ENCODE data around the gene CPNE4. TPM values are rescaled to one million over a fixed set of nuclear protein-coding genes. Genes with fewer than 3 reads are reported as not detected.
"Not testable (repeated sequence)": the region's sequence is repeated elsewhere in the genome, so short reads cannot be mapped to it uniquely, and the experiment has no call there.

Gene CPNE4
- total RNA-seq, 1 experiment from 2014 or later, result not detected

DNA sequence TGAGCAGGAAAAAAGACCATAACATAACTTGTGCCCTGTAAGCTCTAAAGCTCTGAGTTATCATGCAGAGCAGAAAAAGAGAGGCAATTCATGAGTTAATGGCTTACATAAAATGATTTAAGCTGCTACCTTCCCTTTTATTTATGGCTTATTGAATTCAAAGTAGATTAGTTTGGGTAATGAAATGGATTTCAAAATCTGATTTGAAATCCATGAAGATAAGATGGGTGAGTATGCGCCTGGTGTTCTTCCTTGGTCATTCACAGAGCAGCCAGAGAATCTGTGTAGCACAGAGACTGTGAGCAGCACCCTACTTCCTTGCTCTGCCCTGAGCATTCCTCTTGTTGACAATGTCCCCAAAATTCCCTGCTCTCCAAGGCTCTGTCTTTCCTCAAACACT, 495.8 kb downstream of the CPNE4 start:
- DNase-seq (ENCODE audit: low read depth), result no peak

DNA sequence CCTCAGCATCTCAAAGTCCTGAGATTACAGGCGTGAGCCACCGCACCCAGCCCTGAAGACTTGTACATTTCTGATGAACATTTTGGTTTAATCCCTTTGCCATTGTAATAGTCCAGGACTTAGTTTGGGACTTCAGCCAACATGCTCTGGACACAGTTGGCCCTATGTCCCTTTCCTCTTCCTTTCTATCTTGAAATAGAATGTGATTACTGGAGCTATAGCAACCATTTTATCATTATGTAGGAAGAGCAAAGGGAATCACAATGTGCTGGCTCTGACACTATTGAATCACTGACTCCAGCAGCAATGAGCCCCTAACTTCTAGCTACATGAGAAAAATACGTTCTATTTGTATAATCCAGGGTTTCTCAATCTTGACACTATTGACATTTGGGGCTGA, 497.3 kb downstream of the CPNE4 start:
- DNase-seq (ENCODE audit: low read depth), result no peak

DNA sequence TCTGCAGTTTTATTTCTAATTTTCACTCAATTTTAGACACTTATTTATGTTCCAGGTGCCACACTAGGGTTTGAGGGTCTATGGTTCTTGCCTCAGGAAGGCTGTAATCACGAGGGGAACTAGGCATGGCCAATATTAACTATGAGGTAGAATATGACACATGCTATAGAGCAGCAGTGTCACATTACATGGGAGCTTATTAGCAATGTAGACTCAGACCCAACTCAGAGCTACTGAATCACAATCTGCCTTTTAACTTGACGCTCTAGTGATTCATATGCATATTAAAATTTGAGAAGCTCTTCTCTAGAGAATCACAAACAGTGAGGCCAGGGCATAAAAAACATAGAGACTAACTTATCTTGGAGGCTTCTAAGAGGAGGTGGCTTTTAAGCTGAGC, 499.2 kb downstream of the CPNE4 start:
- peak; percentile 58 for DNase-seq (ENCODE audit: low read depth)

DNA sequence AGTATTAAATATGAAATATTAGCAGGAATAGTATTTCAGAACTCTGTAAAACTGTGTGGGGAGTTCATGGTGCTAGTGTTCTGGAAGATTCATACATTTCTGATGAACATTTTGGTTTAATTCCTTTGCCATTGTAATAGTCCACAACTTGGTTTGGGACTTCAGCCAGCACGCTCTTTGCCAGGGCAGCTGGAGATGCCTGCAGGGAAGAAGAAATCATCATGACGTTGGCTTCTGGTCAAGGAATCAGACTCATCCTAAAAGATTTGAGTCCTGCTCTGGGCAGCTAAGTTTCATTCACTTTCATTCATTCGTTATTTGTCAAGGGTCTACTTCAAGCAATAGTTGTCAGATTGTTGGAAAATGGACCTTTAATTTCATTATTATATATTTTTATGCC, 499.7 kb downstream of the CPNE4 start:
- DNase-seq (ENCODE audit: low read depth), result peak; percentile 48

DNA sequence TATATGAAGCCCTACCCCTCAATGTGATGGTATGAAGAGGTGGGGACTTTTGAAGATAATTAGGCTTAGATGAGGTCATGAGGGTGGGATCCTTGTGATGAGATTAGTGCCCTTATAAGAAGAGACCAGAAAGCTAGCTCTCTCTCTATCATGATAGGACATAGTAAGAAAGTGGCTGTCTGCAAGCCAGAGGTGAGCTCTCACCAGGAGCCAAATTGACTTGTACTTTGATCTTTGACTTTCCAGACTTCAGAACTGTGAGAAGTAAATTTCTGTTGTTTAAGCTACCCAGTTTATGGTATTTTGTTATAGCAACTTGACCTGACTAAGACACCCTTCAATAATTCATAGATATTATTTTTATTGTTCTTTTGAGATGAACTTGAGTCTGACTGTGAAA, 502.2 kb downstream of the CPNE4 start:
- DNase-seq (ENCODE audit: low read depth), result no peak

DNA sequence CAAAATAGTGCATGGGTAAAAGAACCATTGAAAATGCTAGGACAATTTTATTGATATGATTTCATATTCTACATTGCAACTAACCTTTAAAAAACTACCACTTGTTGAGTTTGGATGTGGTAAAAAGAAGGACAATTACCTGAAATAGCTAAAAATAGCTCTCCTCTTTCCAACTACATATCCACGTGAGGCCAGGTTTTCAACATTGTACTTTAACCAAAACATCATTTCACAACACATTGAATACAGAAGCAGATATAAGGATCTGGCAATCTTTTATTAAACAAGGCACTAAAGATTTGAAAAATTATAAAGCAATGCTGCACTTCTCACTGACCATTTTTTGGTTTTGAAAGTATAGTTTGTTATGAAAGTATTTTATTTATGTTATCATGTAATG, 504.0 kb downstream of the CPNE4 start:
- DNase-seq (ENCODE audit: low read depth), result no peak

DNA sequence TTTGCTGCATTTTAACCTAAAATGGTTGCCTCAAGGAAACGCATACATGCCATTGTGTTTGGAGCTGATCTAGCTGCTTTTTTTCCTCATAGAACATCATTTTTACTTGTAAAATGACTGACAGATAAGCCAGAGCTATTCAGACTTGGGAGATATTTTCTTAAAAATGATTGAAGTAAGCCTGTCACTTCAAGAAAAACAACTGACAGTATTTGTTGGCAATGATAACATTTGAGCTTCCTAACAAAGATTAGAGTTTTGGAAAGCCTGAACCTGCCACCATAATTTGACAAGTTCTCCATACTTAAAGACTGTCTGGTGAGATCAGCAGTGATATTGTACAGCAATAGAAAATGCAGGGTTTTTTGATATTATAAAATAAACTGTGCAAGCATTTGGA, 504.4 kb downstream of the CPNE4 start:
- DNase-seq (ENCODE audit: low read depth), result no peak

DNA sequence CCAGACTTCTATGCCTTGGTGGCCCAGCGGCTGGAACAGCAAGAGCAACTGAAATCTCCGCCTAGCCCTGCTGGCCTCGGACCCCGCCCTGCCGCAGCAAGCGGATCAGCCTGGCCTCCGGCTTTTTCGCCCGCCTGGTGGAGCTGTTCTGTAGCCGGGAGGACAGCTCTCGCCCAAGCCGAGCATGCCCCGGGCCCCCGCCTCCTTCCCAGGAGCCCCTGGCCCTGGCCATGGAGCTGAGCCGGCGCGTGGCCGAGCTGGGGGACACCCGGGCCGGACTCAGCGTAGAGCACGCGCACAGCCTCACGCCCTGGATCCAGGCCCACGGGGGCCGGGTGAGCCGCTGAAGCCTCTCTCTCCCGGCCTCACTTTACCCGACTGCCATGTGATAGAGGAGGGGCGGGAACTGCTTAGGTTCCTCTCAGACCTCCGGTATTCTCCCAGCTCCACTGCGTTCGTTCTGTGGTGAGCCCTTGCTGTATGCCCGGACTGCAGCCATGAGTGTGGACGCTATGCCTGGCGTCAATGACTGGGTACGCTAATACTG, 507.9 kb downstream of the CPNE4 start:
- peak; percentile 79 for DNase-seq (ENCODE audit: low read depth)

DNA sequence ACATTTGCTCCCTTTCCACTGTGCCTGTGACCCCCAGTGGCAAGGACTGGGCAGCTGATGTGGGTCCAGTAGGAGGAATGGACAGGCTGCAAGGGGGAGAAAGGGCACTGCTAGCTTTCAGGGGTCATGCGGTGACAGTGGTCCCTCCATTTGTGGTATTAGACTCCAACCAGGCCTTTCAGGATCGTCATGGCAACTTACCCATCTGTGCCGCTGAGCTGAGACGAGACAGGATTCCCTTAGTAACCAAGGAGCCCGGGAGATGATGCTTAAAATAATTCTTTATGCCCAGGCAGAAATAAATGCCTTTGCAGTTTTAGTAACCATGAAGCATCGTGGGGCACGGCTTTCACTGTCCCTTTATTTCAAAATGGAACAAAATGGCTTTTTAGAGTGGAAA, 516.1 kb downstream of the CPNE4 start:
- no peak for DNase-seq (ENCODE audit: low read depth)

DNA sequence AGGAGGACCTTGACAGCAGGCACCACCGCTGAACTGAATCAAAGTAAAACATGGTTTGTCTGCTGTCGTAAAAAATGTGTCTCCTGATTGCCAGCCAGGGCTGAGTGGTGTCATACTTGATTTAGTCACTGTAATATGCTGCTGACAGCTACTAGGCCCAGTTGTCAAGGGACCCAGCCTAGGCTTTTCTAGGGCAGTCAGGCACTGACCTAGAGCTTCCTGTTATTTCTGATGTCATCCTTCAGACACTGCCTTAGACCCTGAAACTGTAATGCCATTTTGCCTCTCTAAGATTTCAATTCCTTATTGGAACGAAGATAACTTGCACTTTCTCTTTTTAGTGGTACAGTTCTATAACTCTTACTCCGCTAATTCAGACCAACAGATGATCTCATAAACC, 529.4 kb downstream of the CPNE4 start:
- DNase-seq (ENCODE audit: low read depth), result no peak

DNA sequence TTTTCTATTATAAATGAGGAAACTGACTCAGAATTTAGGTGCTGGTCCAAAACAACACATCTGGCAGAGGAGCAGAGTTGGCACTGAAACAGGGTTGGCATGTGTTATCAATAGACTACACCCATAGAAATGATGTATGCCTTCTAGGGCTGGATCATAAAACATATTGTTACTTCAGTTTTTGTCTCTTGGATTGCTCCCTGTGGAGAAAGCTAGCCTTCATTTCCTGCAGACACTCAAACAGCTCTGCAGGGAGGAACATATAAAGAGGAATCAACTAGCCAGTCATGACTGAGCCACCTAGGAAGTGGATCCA, 531.5 kb downstream of the CPNE4 start:
- DNase-seq (ENCODE audit: low read depth), result no peak

DNA sequence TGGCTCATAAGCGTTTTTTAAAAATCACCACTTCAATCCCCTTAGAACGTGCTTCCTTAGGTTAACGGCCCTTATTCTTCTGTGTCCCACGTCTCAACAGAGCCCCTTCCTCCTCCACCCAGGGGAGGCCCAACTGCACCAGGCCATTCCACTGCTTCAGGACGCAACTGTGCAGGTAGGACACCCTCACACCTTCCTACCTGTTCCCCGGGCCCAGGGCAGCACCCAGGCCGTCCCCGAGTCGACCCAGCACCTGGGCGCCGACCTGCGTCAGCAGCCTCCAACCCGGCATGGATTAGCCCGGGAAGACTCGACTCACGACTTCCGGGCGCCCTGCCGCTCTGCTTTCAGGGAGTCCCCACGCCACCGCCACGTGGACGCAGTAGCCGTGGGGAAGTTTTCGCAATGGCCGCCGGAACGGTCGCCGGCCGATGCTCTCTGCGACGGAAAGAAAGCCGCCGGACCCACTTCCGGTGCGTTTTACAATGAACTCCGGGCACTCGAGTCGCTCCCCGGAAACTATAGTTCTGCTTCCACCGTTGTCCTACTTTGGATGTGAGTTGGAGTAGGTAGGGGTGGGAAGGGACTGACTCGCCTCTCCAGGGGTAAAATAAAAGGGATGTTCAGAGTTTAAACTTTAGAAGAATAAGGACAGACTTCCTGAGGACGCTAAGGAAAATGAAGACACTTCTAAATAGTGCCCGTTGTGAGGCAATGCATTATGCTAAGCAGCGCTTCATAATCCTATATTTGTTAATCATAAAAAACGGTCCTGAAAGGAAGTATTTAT, 532.1 kb downstream of the CPNE4 start, which contains the start of gene MRPL3:
Gene MRPL3, minus strand, starts transcription at position 442 of the 790 bp plus-strand sequence. Its CDS starts 150 bp downstream, at position 292.
- peak; percentile 91 for DNase-seq (ENCODE audit: low read depth)

DNA sequence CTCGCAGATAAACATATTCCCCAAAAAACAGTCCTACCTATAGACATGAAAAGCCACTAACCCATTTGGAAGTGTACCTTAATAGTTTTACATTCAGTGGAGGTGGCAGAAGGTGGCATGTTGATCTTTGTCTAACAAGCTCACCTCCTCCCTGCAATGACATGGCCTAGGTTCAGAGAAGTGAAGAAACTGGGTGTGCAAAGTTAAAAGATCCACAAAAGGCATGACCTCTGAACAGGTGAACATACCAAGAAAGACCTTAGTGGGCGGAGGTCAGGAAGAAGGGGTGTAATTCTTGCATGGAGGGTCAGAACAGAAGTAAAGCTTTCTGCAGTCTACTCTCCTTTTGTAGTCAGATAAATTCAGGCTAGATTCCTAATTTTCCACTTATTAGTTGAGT, 532.9 kb downstream of the CPNE4 start:
- DNase-seq (ENCODE audit: low read depth), result no peak

DNA sequence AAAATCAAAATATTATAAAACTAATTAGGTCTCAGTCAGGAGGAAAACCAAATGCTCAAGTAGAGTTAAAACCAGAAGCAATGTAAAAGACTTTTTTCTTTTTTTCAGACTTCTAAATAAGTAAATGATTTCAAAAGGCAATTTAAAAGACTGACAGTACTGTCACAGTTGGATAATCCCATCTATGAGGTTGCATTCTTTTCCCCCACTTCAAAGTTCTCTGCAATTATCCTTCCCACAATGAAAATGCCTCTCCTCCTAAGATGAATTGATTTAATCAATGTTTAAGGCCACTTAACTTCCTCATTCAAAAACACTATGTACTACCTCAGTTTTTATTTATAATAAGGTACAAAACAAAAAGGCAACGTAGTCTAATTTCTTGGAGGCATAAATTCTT, 540.1 kb downstream of the CPNE4 start:
- no peak for DNase-seq (ENCODE audit: low read depth)

DNA sequence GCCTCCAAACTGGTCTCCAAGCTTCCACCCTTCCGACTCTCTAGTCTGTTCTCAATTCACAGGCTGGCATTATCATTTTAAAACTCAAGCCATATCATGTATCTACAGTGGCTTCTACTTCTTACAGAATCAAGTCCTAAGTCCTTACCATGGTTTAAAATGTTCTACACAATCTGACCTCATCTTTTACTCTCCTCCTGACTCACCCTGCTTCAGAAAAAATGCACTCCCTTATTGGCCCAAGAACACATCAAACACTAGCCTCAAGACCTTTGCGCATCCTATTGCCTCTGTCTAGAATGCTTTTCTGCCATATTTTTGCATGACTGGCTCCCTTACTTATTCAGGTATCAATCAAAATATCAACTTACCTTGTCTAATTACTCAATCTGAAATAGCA, 543.0 kb downstream of the CPNE4 start:
- DNase-seq (ENCODE audit: low read depth), result no peak

DNA sequence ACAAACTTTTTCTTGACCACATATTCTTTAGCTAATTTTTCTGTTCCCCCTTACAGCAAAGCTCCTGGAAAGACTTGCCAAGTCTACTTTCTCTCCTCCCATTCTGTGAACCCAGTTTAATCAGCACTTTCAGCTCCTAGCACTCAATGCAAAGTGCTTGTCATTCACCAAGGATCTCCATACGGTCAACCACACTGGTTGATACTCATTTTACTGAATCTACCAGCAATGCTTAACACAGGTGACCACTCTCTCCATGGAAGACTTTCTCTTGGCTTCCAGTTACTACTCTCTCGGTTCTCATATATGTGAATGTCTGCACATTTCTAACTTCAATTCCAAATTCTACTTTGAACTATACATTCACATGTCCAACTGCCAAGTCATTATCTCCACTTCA, 543.7 kb downstream of the CPNE4 start:
- DNase-seq (ENCODE audit: low read depth), result no peak

DNA sequence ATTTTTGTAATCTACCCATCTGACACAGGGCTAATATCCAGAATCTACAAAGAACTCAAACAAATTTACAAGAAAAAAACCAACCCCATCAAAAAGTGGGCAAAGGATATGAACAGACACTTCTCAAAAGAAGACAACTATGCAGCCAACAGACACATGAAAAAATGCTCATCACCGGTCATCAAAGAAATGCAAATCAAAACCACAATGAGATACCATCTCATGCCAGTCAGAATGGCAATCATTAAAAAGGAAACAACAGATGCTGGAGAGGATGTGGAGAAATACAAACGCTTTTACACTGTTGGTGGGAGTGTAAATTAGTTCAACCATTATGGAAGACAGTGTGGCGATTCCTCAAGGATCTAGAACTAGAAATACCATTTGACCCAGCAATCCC, 548.3 kb downstream of the CPNE4 start:
- DNase-seq (ENCODE audit: low read depth), result not testable (repeated sequence)

DNA sequence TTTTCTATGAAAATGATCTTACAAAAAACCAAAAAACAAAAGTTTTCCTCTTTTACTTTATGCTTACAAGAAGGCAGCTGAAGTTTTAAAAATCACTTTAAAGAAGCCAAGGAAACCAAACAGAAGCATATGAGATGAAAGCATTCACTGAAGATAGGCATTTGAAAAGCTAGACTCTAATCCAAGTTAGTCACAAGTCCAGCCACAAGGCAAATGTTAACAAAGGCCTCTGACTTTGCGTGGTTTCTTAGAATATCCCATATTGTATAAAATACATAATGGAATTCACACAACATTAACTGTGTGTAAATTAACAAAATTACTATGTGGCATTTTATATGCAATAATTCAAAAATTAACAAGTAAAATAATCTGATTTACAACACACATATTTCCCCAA, 549.7 kb downstream of the CPNE4 start:
- no peak for DNase-seq (ENCODE audit: low read depth)

DNA sequence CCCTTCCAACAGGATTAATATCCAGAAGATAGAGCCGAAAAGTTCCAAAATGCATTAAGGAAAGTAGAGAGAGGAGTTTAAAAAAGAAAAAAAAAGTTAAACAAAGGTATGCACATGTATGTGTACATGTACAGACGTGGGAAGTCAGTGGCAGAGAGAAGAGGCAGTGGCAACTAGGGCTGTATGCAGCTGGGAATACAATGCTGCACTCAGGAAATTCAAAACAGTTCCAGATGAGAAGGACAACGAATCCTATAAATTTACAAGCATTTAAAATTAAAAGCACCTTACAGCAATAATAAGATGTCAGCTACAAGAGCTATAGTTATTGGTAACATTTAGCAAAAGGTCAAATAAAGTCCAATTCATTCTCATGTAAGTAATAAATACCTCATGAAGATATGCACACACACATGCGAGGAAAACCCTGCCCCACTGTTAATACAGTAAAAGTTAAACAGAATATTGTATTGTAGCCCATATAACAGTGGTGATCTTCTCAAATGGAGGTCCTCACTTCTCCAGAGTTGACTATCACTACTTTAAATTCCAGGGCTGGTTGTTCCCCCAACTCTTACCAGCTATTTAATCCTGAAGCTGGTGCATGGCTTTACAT, 550.2 kb downstream of the CPNE4 start:
- no peak for DNase-seq (ENCODE audit: low read depth)
